Fibroblast of lung (primary cell): ENCODE data around the gene MLN.

Source experiments
- EZH2 ChIP-seq: IDR thresholded peaks from 2 replicates; pipeline ENCODE4 v1.5.1; 2012; ENCODE audit warnings: low read length, control low read depth, mild to moderate bottlenecking; ENCODE audit errors: missing control alignments
- TF ChIP-seq, protein P1 (sequence below), 2 donors: IDR thresholded peaks in 1 of 2; conservative IDR thresholded peaks in 1 of 2; 1 replicate in 1 of 2; 2 replicates in 1 of 2; pipeline ENCODE4 v1.5.1; 2011 to 2012; ENCODE audit warnings: low read length in 2 of 2, control low read depth in 1 of 2, inconsistent platforms in 1 of 2, low read depth in 1 of 2, mild to moderate bottlenecking in 1 of 2

DNA sequence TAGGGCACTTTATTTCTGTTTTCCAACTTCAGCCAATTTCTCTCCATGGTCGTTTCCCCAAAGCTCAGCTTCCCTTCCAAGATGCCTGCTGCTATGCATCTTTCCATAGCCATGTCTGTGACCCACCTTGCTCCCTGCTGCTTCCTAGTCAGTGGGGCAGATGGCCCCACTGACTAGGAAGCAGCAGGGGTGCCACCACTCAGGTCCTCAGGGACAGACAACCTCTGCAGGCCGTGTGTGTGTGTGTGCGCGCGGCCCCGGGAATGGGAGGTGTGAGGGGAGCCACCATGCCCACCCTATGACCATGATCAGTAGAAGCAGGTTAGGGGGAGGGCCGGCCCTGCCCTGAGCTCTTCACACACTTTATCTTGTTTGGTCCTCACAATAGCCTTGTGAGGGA lies 54.4 kb downstream of the MLN start:
- TF ChIP-seq, protein P1, sequence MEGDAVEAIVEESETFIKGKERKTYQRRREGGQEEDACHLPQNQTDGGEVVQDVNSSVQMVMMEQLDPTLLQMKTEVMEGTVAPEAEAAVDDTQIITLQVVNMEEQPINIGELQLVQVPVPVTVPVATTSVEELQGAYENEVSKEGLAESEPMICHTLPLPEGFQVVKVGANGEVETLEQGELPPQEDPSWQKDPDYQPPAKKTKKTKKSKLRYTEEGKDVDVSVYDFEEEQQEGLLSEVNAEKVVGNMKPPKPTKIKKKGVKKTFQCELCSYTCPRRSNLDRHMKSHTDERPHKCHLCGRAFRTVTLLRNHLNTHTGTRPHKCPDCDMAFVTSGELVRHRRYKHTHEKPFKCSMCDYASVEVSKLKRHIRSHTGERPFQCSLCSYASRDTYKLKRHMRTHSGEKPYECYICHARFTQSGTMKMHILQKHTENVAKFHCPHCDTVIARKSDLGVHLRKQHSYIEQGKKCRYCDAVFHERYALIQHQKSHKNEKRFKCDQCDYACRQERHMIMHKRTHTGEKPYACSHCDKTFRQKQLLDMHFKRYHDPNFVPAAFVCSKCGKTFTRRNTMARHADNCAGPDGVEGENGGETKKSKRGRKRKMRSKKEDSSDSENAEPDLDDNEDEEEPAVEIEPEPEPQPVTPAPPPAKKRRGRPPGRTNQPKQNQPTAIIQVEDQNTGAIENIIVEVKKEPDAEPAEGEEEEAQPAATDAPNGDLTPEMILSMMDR (conservative IDR thresholded peaks at IDR 0.05 in 1 of 2, IDR thresholded peaks at IDR 0.05 in 1 of 2; ENCODE audit: low read depth in 1 of 2, low read length in 2 of 2), result no peak
- no peak for TF ChIP-seq EZH2
